Osteocyte (in vitro differentiated cells): ENCODE results near the gene PPP6R2. TPM values are rescaled to one million over a fixed set of nuclear protein-coding genes. Genes with fewer than 3 reads are reported as not detected.

ENCODE experiments used
- DNase-seq: peaks from one replicate; pipeline ENCODE4 v3.0.0; 2021; ENCODE audit warnings: mixed read lengths; ENCODE audit not compliant: unreplicated experiment; ENCODE audit errors: extremely low spot score
- H3K27ac Mint-ChIP-seq: one replicate; pipeline ENCODE4 v1.8.0; 2021; ENCODE audit warnings: mild to moderate bottlenecking, mixed read lengths; ENCODE audit not compliant: unreplicated experiment
- H3K27me3 Mint-ChIP-seq: one replicate; pipeline ENCODE4 v1.8.0; 2021; ENCODE audit warnings: mixed read lengths; ENCODE audit not compliant: unreplicated experiment
- H3K36me3 Mint-ChIP-seq: one replicate; pipeline ENCODE4 v1.8.0; 2021; ENCODE audit warnings: mixed read lengths; ENCODE audit not compliant: unreplicated experiment
- H3K4me1 Mint-ChIP-seq: one replicate; pipeline ENCODE4 v1.8.0; 2021; ENCODE audit warnings: mixed read lengths; ENCODE audit not compliant: unreplicated experiment
- H3K4me3 Mint-ChIP-seq: one replicate; pipeline ENCODE4 v1.8.0; 2021; ENCODE audit warnings: mild to moderate bottlenecking, moderate library complexity, mixed read lengths; ENCODE audit not compliant: unreplicated experiment
- H3K9me3 Mint-ChIP-seq: one replicate; pipeline ENCODE4 v1.8.0; 2021; ENCODE audit warnings: mixed read lengths; ENCODE audit not compliant: unreplicated experiment
- total RNA-seq: library from RNA; stranded (reverse); gene quantifications from 2 replicates; pipeline ENCODE4 v1.2.1, GENCODE V29; 2021
- TF ChIP-seq, protein P1 (sequence below): fragments of 200-600 bp; sonication (generic); IDR thresholded peaks from 2 replicates; pipeline ENCODE4 v1.5.0; 2021; ENCODE audit warnings: antibody characterized with exemption, mild to moderate bottlenecking, moderate library complexity

Gene PPP6R2
- total RNA-seq, 1 donor from 2014 or later = 62.6 TPM

DNA sequence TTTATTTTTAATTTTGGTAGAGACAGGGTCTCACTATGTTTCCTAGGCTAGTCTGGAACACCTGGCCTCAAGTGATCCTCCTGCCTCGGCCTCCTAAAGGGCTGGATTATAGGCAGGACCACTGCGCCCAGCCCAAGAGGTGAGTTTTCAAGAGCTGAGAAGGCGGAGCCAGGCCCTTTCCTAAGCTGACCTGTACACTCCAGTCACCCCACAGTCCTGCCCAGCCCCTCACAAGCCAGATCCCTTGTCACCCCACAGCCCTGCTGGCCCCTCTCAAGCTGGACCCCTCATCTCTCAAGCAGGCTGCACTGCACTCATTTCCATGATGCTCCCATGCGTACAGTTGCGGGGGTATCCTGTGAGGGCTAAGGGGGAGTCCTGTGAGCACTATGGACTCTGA lies 19.2 kb upstream of the PPP6R2 start:
- no peaks in the 10 kb centered on the region for H3K27me3 Mint-ChIP-seq
- TF ChIP-seq, protein P1, sequence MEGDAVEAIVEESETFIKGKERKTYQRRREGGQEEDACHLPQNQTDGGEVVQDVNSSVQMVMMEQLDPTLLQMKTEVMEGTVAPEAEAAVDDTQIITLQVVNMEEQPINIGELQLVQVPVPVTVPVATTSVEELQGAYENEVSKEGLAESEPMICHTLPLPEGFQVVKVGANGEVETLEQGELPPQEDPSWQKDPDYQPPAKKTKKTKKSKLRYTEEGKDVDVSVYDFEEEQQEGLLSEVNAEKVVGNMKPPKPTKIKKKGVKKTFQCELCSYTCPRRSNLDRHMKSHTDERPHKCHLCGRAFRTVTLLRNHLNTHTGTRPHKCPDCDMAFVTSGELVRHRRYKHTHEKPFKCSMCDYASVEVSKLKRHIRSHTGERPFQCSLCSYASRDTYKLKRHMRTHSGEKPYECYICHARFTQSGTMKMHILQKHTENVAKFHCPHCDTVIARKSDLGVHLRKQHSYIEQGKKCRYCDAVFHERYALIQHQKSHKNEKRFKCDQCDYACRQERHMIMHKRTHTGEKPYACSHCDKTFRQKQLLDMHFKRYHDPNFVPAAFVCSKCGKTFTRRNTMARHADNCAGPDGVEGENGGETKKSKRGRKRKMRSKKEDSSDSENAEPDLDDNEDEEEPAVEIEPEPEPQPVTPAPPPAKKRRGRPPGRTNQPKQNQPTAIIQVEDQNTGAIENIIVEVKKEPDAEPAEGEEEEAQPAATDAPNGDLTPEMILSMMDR = no peak
- no peak for DNase-seq
- H3K27ac Mint-ChIP-seq = no peak overlapping the region
- no peaks in the 10 kb centered on the region for H3K36me3 Mint-ChIP-seq
- H3K4me1 Mint-ChIP-seq = peaks cover 16% of the 10 kb centered on the region
- H3K4me3 Mint-ChIP-seq = no peak overlapping the region
- no peaks in the 10 kb centered on the region for H3K9me3 Mint-ChIP-seq

DNA sequence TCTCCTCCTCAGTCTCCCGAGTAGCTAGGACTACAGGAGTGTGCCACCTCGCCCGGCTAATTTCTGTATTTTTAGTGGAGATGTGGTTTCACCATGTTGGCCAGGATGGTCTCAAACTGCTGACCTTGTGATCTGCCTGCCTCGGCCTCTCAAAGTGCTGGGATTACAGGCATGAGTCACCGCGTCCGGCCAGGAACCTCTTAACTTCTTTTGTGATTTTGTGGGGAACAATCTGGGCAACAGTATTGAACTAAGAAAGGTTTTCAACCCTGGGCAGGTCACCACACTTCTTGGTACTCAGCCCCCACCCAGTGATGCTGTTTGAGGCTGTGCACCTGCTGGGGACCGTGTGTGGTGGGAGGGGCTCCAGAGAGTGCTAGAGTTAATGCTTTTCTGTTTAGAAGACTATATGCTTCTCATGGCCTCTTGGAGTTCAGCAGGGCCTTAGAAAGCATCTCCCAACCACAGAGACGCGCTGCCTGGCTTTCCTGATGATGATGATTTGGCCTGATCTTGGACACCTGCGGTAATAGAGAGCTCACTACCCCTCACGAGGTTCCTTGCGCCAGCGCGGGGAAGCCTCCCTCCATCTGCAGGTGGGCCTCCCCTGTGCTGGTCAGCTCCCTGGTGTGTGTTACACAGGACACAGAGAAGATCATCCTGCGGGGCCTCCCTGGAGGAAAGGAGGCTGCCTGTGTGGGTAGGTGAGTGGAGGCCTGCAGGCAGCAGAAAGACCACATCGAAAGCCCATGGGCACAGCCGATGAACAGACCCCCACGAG lies 17.5 kb upstream of the PPP6R2 start:
- H3K27ac Mint-ChIP-seq = no peak overlapping the region
- peaks cover 16% of the 10 kb centered on the region for H3K4me1 Mint-ChIP-seq
- no peaks in the 10 kb centered on the region for H3K9me3 Mint-ChIP-seq
- peak overlapping the region; percentile 85 for H3K4me3 Mint-ChIP-seq
- TF ChIP-seq, protein P1 = no peak
- H3K27me3 Mint-ChIP-seq = no peaks in the 10 kb centered on the region
- DNase-seq = no peak
- no peaks in the 10 kb centered on the region for H3K36me3 Mint-ChIP-seq

DNA sequence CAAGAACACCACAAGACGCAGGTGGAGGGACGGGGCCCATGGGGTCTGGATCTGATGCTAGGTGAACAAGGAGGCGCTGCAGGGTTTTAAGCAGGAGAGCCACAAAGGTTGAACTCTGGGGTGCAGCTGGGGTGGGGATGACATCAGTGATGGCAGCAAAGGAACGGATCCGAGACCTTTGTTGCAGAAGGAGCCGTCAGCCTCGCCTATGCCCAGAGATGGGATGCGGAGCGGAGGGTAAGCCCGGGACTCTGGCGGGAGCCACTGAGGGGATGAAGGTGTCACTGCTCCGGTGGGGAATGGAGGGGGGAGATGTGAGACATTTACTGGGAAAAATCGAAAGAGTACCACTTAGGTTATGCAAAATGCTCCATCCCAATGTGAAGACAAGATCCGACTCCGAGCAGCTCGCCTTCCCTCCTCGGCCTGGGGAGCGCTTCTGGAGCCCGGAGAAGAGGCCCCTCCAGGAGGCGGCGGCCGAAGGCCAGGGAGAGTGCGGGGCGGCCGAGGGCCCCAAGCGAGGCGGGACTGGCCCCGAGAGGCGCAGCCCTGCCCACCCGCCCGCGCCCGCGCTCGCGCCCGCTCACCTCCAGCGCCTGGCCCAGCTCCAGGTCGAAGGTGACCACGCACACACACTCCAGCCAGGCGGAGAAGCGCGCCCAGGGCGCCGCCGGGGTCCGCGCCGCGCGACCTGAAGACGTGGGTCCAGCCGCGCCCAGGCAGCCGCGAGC lies 16.7 kb upstream of the PPP6R2 start:
- peak overlapping the region; percentile 85 for H3K4me3 Mint-ChIP-seq
- no peak for DNase-seq
- H3K9me3 Mint-ChIP-seq = no peaks in the 10 kb centered on the region
- TF ChIP-seq, protein P1 = no peak
- H3K27ac Mint-ChIP-seq = peak overlapping the region; percentile 70
- H3K27me3 Mint-ChIP-seq = no peaks in the 10 kb centered on the region
- no peaks in the 10 kb centered on the region for H3K36me3 Mint-ChIP-seq
- peaks cover 23% of the 10 kb centered on the region for H3K4me1 Mint-ChIP-seq

DNA sequence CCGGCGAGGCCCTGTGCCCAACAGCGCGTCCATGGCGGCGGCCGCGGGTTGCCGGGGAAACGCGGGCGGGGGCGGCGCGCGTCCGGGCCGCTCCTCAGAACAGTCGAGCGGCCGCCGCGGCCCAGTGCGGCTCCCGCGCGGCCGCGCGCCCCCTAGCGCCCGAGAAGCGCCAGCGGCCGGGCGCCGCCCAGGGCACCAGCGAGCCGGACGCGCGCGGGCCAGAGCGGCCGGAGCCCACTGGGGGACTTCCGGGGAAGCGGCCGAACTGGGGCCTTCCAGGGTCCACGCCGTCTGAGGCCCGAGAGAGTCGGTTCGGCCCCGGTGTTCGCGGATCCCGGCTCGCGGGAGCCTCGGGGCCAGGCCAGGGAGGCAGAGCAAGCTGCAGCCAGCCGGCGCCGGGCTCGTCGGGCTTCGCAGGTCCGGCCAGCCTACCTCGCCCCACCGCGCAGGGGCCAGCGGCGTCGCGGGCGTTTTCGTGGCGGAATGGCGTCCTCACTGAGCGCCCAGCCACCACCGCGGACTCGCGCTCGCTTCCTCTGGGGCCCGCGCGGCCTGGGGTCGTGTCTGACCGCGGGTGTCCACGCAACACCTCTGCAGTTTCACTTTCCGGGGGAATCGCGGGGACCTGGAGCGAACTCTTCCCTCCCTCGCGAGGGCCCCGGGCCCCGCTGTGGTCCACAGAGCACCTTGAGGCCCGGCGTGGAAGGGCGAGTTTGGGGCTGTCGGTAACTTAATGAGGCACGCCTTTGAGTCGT lies 16.0 kb upstream of the PPP6R2 start, which contains the start of gene DENND6B:
Gene DENND6B, minus strand, starts transcription at position 57 of the 755 bp plus-strand sequence. Its CDS starts 24 bp downstream, at position 33.
- TF ChIP-seq, protein P1 = peak; percentile 63
- Mint-ChIP-seq H3K27ac (peak within 1 kb of the TSS; percentile 79), H3K9me3 (no peaks in the 10 kb centered on the region), H3K4me3 (peak within 1 kb of the TSS; percentile 85), H3K27me3 (no peaks in the 10 kb centered on the region), H3K4me1 (peaks cover 26% of the 10 kb centered on the region), H3K36me3 (no peaks in the 10 kb centered on the region)
- DNase-seq = peak; percentile 93
